Retina (tissue), 1 donor: ENCODE data around the gene CTNNAL1.
"Not testable (repeated sequence)": the region's sequence is repeated elsewhere in the genome, so short reads cannot be mapped to it uniquely, and the experiment has no call there.

Experiments
- DNase-seq: peaks from one replicate; pipeline ENCODE4 v3.0.0-alpha.2; 2016

CTNNAL1 gene, protein sequence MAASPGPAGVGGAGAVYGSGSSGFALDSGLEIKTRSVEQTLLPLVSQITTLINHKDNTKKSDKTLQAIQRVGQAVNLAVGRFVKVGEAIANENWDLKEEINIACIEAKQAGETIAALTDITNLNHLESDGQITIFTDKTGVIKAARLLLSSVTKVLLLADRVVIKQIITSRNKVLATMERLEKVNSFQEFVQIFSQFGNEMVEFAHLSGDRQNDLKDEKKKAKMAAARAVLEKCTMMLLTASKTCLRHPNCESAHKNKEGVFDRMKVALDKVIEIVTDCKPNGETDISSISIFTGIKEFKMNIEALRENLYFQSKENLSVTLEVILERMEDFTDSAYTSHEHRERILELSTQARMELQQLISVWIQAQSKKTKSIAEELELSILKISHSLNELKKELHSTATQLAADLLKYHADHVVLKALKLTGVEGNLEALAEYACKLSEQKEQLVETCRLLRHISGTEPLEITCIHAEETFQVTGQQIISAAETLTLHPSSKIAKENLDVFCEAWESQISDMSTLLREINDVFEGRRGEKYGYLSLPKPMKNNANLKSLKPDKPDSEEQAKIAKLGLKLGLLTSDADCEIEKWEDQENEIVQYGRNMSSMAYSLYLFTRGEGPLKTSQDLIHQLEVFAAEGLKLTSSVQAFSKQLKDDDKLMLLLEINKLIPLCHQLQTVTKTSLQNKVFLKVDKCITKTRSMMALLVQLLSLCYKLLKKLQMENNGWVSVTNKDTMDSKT

DNA sequence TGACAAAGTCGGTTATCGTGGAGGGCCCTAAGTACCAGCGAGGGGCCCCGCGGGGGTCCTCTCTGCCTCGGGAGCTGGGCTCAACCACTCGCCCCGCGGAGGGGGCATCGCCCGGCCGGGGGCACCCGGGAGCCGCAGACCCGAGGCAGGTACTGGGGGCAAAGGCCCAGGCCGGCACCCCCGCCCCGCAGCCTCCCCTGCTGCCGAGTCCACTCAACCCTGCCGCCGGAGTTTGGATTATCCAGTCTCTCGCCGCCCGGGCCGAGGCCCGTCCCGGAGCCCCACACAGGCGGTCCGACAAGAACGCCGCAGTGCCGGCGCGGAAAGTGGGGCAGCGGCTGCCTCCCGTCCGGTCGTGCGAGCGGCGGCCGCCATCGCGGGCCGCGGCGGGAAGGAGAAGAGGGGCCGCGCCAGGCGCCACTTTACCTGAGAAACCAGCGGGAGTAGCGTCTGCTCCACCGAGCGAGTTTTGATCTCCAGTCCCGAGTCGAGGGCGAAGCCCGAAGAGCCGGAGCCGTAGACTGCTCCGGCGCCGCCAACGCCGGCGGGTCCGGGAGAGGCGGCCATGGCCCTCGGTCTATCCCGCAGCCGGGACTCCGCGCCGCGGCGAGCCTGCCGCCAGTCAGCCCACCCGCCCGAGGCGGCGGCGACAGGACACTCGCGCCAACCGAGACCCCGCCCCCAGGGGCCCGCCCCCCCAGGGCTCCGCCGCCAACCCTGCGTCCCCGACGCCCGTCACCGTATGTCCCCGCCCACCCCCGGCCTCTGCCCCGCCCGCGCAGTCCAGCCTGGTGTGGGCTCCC lies at the start of gene CTNNAL1:
Gene CTNNAL1 (minus strand): TSS at position 624 of the 803 bp plus-strand sequence. CDS start 57 bp downstream, at position 567.
- peak; percentile 92 for DNase-seq

DNA sequence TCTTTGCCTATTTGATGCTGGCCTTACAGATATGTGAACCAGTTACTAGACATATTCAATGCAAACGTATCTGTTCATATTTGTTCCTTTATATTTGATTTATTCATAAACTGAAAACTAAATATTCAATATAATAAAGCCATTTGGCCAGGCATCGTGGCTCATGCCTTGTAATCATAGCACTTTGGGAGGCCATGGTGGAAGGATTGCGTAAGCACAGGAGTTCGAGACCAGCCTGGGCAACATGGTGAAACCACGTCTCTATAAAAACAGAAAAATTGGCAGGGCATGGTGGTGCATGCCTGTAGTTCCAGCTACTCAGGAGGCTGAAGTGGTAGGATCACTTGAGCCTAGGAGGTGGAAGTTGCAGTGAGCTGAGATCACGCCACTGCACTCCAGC lies 49.2 kb upstream of the CTNNAL1 start:
- DNase-seq, result no peak

DNA sequence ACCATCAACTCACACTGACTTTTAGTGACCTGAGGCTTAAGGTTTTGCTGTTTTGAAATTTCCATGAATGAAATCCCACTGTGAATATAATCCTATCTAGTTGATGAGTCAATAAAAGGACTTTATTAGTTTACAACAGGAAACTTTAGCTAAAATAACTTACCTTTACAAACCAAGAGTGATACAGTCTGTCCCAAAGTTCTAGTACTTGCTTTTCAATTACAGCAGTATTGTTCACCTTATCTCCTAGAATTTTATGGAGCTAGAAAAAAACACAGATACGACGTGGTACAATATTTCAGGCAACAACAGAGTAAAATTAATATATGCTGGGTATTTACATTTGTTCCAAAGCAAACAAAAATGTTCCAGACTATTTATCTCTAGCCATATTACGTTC lies 46.9 kb upstream of the CTNNAL1 start:
- no peak for DNase-seq

DNA sequence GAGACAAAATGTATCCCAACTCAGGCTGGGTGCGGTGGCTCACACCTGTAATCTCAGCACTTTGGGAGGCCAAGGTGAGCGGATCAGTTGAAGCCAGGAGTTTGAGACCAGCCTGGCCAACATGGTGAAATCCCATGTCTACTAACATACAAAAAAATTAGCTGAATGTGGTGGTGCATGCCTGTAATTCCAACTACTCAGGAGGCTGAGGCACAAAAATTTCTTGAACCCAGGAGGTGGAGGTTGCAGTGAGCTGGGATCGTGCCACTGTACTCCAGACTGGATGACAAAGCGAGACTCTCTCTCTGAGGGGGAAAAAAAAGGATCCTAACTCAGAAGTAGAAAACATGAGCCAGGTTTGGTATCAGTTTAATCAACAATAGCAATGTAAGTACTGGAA lies 39.8 kb upstream of the CTNNAL1 start:
- not testable (repeated sequence) for DNase-seq

DNA sequence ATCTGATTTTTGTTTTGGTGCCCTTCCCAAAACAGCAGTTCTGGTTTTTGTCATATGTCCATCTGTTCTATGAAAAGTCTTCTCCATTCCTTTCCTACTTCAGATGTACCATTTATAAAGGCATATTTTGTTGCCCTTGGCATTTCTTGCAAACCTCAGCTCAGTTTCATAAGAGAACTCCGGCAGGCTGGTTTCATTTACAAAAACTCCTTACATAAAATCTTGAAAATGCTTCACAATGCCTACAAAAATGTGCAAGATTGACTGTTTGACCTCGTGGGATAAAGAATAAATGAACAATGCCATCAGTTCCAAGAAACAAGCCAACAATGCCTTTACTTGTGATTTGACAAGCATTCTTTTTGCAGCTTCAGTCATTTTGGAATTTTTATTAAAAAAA lies 39.1 kb upstream of the CTNNAL1 start:
- DNase-seq, result no peak

DNA sequence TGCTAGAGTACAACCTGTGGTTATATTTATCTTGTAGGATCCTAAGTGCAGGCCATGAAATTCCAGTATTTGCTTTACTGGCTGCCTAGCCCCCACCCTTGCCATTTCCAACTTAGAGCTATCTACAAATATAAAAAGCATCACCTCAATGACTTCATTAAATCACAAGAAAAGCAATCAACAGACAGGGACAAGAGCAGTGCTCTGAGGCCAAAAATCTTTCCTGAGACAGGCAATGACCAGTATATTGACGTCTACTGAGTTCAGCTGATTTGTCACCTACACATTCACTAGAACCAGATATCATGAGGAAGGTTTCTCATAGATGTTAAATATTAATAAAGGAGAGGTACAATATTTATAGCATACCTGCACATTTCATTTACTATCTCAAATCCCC lies 38.4 kb upstream of the CTNNAL1 start:
- DNase-seq, result no peak

DNA sequence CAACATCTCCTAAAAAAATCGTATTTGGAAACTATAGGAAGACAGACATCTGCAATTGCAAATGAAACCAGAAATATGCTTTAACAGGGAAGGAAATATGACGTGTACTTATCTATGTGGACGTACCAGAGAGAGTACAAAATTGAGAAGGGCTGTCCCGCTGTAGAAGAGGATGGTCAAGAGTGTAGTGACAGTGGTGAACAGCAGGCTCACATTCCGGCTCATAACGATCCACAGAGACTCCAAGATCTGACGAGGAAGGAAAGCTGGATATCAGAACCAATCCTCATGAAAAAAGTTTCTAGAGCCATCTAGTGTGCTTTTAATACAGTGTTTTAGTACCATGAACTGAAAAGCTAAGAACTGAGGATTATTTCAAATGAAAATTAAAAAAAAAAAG lies 37.1 kb upstream of the CTNNAL1 start:
- no peak for DNase-seq

DNA sequence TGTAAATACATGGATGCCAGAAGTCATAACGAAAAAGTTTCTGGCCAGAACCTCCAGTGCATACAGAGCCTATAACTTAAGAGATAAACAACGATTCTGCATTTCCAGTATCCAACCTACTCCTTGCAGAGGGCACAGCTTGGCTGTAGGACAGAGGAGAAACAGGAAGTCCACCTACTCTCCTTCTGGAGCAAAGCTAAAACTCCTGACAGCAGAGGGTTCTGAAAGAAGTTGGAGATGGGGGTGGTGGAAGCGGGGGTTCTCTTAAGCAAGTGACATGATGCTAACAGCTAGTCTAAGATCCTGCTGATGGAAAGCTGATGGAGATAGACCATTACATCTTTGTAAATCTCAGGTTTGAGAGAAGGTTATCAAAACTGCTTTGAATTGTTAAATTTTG lies 35.5 kb upstream of the CTNNAL1 start:
- no peak for DNase-seq

DNA sequence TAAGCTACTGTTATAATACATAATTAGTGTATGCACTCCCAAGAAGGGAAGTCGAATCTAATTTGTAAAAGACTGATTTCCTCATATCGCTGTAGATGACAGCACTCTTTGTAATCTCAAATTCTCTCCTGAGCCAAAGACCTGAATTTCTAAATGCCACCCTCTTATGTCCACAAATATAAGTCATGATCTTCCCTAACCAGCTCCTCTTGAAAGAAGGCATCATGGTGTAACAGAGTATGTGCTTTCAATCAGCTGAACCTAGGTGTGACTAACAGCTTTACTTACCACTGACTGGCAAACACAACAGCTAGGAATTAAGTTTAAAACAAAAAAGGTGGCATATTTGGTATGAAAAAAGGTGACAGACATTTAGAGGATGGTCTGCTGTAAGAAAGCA lies 34.0 kb upstream of the CTNNAL1 start:
- no peak for DNase-seq

DNA sequence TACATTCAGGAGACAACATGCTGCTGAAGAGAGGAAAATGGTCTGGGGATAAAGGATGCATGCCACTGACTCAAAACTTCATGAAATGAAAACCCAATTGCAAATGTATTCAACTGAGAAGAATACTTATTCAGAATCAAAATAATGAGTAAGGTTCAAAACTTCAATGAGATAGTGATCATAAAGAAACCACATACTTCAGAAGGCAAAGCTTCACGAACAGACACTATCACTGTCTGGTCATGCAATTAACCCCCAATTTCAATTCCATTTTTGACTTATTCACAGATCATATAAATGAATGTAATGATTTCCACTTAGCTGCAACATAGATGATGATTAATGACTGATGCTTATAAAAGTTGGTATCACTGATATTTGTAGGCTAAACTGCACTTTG lies 33.0 kb upstream of the CTNNAL1 start:
- DNase-seq, result no peak

DNA sequence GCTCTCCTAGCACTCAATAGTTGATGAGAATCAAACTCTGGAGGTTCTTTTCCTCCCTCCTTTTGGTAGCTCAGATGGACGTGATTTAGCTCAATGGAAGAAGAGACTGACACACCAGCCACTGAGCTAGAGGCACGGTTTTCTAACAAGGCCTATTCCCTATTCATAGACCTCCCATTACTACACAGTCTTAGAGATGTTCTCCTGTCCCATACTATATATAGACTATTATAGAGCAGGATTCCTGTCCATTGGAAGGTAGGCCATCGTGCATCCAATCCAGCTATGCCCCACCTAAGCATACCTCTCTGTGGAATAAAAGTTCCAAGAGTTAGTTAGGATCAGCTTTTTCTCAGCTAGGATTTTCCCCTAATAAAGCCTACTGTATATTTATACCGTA lies 30.3 kb upstream of the CTNNAL1 start:
- DNase-seq, result no peak

DNA sequence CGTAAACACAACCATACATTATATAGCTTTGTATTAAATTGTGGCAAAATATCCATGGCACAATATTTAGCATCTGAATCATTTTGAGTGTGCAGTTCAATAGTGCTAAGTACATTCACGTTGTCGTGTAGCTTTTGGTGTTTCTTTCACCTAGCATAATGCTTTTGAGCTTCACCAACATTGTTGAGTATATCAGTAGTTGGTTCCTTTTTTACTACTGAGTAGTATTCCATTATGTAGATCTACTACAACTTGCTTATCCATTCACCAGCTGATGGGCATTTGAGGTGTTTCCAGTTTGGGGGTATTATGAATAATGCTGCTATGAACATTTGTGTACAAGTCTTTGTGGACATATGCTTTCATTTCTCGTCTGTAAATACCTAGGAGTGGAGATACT lies 27.3 kb upstream of the CTNNAL1 start:
- no peak for DNase-seq

DNA sequence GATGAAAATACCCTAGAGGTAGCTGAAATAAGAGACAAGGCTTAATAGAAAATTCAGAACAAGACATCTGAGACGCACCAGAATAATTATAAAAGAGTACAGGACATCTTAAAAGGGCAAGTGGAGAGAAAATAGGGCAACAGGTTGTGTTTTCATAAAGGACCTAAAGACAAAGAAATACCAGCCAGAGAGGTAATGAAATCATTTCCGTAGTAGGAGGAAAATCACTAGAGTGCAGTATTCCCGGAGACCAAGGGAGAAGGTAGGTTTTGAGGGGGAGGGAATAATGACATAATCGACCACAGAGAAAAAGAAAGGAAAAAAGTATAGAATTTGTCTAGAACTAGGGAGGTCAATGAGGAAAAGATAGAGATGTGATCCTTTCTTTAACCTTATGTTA lies 26.2 kb upstream of the CTNNAL1 start:
- no peak for DNase-seq

DNA sequence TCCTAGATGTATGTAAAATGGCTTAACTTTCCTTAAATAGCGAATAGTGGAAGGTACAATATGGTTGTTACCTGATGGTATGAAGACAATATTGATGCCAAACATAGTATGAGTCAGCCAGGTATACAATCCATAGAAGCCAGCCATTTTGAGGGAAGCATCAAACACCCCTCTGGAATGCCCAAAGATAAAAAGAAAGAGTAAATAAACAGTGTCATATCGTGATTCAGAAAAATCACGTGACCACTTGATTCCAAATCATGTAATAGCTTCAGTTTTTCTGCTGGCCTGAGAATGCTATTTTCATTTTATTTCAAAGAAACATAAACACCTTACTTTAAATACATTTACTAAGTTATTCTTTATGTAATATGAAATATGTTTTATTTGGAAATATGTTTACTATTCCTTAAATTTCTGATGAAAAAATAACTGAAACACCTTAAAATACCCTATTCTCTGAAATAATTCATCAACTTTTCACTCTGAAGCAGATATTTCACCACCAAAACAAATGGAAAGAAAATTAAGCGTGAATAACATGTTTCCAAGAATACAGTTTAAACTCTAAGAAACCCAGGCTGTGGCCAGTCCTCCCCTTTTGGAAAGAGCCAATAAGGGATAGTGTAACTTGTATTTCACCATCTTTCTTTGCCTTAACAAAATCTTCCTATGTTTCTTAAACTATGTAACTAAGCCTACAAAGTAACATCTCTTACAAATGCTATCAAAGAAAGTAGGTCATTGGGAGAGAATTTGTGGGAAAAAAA lies 24.8 kb upstream of the CTNNAL1 start:
- DNase-seq, result no peak

DNA sequence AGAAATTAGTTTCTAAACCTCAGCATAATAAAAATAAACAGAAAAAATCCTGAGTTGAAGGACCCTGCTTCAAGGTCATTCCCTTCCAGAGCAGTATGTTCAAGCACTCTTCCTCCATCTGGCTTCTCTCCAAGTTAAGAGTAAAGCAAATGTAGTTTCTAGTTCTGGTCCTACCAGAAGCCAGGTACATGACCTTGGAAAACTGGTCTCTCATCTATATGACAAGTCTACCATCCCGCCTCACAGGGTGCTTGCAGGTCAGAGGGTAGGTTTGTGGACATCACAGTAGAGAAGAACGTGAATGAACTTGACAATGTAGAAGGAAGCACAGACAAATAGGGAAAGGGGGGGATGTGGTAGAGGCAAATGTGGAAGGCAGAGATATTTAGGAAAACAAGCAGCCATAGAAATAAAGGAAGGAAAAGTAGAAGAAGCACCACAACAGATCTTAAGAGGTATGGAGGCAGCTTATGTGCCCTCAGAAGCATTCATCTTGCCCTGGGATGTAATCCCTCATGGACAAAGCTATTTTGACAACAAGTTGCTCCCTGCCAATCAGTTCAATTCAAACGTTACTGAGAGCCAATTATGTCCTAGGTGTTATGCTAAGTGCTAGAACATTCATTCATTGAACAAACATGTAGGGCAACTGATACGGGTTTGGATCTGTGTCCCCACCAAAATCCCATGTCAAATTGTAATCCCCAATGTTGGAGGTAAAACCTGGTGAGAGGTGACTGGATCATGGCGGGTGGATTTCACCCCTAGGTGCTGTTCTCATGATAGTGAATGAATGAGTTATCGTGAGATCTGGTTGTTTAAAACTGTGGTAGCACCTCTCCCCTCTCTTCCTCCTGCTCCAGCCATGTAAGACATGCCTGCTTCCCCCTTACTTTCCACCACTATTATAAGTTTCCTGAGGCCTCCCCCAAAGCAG lies 23.7 kb upstream of the CTNNAL1 start:
- no peak for DNase-seq

DNA sequence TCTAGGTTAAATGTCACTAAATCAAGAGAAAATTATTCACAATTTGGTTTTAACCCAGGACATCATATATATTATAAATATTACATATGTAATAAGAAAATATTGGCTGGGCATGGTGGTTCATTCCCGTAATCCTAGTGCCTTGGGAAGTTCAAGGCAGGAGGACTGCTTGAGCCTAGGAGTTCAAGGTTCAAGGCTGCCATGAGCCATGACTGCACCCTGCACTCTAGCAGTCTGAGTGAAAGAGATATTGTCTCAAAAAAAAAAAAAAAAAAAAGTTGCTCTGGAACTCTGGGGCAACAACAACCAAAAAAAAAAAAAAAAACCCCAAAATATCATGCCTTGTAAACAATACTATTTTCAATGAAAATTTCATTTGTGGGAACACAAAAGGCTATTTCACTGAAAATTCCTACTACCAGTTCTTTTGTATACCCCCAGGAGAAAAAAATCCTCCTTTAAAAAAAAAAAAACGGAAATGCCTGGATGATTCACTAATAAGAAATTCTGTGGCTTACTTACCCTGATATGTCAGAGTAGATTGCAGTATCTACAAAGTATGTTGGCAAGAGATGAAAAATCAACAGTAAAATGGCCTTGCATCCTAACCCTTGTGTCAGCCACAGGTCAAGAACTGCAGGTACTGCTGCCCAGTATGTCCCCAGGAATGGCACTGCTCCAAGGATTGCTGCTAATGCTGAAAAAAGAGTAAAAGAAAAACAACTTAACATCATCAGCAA lies 22.6 kb upstream of the CTNNAL1 start:
- DNase-seq, result no peak

DNA sequence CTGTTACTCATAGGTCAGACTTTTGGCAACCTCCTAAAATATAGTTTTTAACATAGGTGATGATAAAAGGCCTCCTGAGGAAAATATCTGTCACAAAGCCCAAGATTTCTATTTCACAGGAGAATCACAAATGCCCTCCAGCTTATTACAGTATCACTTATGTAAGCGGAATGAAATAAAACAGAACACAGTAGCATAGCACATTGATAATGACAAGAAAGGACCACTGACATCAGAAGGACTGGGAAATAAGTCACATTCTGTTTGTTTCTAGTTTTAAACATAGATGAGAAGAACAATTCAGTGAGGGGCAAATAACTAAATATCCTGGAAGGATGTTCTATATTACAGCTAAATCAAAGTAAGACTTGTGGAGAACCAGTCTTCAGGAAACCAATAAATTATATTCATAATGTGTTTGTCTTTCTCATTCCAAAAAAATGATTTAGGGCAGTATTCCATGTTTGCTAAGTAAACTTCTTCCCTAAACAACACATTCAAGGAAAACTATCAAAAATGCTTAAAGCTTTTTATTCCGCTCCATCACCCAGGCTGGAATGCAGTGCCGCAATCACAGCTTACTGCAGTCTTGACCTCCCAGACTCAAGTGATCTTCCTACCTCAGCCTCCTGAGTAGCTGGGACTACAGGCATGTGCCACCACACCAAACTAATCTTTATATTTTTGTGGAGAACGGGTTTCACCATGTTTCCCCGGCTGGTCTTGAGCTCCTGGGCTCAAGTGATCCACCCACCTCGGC lies 20.8 kb upstream of the CTNNAL1 start:
- DNase-seq, result no peak

DNA sequence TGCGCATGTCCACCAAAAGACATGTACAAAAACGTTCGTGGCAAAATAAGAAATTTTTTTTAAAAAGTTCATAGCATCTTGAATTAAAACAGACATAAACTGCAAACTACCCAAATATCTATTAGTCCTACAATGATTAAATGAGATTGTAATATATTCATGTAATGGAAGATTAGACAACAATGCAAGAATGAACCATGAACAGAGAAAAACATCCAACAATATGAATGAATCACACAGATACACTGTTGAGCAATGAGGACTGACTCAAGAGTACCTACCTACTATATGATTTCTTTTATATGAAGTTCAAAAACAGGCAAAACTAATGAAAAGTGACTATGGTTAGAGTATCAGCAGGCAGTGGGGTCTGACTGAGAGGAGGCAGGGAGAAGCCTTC lies 17.9 kb upstream of the CTNNAL1 start:
- DNase-seq, result no peak

DNA sequence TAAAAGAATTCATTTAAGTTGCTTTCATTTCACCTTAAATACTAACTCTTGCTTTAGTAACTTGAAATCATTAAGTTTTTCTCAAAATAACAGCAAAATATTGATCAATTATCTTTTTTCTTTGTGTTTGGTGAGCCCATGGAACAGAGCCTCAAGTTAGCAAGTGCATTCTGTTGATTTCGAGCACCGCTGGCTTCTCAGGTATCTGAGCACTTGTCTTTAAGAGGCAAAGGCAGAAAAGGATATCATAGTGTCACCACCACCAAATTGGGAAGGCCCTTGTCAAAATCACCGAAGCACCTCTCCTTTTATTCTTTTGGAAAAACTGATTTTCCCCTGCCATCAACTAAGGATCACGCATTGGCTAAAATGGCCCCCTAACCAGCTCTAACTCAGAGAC lies 17.1 kb upstream of the CTNNAL1 start:
- DNase-seq, result no peak

DNA sequence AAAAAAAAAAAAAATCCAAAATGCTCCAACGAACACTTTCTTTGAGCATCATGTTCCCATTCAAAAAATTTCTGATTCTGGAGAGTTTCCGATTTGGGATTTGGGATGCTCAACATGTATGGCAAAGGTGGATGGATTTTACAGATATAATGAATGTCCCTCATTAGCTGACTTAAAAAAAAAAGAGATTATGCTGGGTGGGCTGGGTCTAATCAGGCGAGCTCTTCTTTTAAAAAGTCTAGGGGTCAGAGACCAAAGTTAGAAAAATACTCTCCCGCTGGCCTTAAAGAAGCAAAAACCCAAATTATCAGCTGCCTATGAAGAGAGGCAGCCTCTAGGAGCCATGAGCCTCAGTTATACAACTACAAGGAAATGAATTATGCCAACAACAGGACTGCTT lies 15.2 kb upstream of the CTNNAL1 start:
- DNase-seq, result no peak
